GM23338 (cell line): ENCODE results near the gene NGFR. TPM values are rescaled to one million over a fixed set of nuclear protein-coding genes. Genes with fewer than 3 reads are reported as not detected.

Experiments
- ATAC-seq: fragments of 200-7000 bp; cut with Tn5 transposase; 3 replicates; pipeline ENCODE4 v1.9.1; 2020
- DNase-seq: peaks from one replicate; pipeline ENCODE4 v3.0.0-alpha.2; 2015; ENCODE audit warnings: low spot score
- H2AFZ ChIP-seq: fragments of 200-600 bp; sonication (generic); 2 replicates; pipeline ENCODE4 v1.8.0; 2016; ENCODE audit warnings: antibody characterized with exemption, mild to moderate bottlenecking, moderate library complexity
- H3F3A ChIP-seq: fragments of 200-600 bp; sonication (generic); replicated peaks from 2 replicates; pipeline ENCODE4 v1.8.0; 2017; ENCODE audit warnings: antibody characterized with exemption, mixed run types, low read depth
- H3K27ac ChIP-seq: fragments of 200-600 bp; sonication (generic); 2 replicates; pipeline ENCODE4 v1.6.1; 2016; ENCODE audit warnings: low read depth
- H3K27me3 ChIP-seq: fragments of 200-600 bp; sonication (generic); 2 replicates; pipeline ENCODE4 v1.8.0; 2016; ENCODE audit warnings: mild to moderate bottlenecking, mixed run types, moderate library complexity; ENCODE audit not compliant: insufficient read depth
- H3K36me3 ChIP-seq: fragments of 200-600 bp; sonication (generic); 2 replicates; pipeline ENCODE4 v1.8.0; 2016; ENCODE audit warnings: mild to moderate bottlenecking; ENCODE audit not compliant: insufficient read depth
- H3K4me1 ChIP-seq: fragments of 200-600 bp; sonication (generic); 2 replicates; pipeline ENCODE4 v1.8.0; 2016; ENCODE audit warnings: mild to moderate bottlenecking, moderate library complexity; ENCODE audit not compliant: insufficient read depth
- H3K4me2 ChIP-seq: fragments of 200-600 bp; sonication (generic); 2 replicates; pipeline ENCODE4 v1.7.1; 2017; ENCODE audit warnings: mixed run types
- H3K4me3 ChIP-seq: fragments of 200-600 bp; sonication (generic); 2 replicates; pipeline ENCODE4 v1.6.1; 2016; ENCODE audit warnings: mixed run types
- H3K79me2 ChIP-seq: fragments of 200-600 bp; sonication (generic); replicated peaks from 2 replicates; pipeline ENCODE4 v1.8.0; 2017; ENCODE audit warnings: mild to moderate bottlenecking; ENCODE audit not compliant: insufficient read depth
- H3K9me2 ChIP-seq: fragments of 200-600 bp; sonication (generic); 2 replicates; pipeline ENCODE4 v1.8.0; 2017; ENCODE audit not compliant: insufficient read depth
- H4K20me1 ChIP-seq: fragments of 200-600 bp; sonication (generic); replicated peaks from 2 replicates; pipeline ENCODE4 v1.8.0; 2017; ENCODE audit warnings: mild to moderate bottlenecking; ENCODE audit not compliant: insufficient read depth
- H3K27ac Mint-ChIP-seq: 2 replicates; pipeline ENCODE4 v1.8.0; 2020; ENCODE audit warnings: inconsistent platforms, mild to moderate bottlenecking, moderate library complexity, mixed read lengths
- H3K27me3 Mint-ChIP-seq: 3 replicates; pipeline ENCODE4 v1.8.0; 2022; ENCODE audit warnings: low read depth, mild to moderate bottlenecking, moderate library complexity, mixed read lengths, inconsistent platforms; ENCODE audit not compliant: insufficient read depth, poor library complexity
- H3K36me3 Mint-ChIP-seq: 3 replicates; pipeline ENCODE4 v1.8.0; 2021; ENCODE audit warnings: low read depth, mild to moderate bottlenecking, inconsistent platforms, moderate library complexity, mixed read lengths
- H3K4me1 Mint-ChIP-seq: 3 replicates; pipeline ENCODE4 v1.8.0; 2020; ENCODE audit warnings: mild to moderate bottlenecking, inconsistent platforms, mixed read lengths
- H3K4me3 Mint-ChIP-seq: 3 replicates; pipeline ENCODE4 v1.8.0; 2021; ENCODE audit warnings: moderate library complexity, mild to moderate bottlenecking, inconsistent platforms, mixed read lengths
- H3K9me3 Mint-ChIP-seq: 3 replicates; pipeline ENCODE4 v1.8.0; 2020; ENCODE audit warnings: moderate library complexity, mild to moderate bottlenecking, inconsistent platforms, mixed read lengths
- CREB1 ChIP-seq: fragments of 250-450 bp; sonication (Bioruptor Pico); IDR thresholded peaks from 2 replicates; pipeline ENCODE4 v1.5.0; 2020; ENCODE audit warnings: low read depth, mild to moderate bottlenecking, moderate library complexity
- EZH2 ChIP-seq: fragments of 200-600 bp; sonication (generic); IDR thresholded peaks from one replicate; pipeline ENCODE4 v1.8.0; 2017; ENCODE audit warnings: antibody characterized with exemption, mild to moderate bottlenecking, low read depth; ENCODE audit not compliant: unreplicated experiment
- EZH2phosphoT487 ChIP-seq: fragments of 200-600 bp; sonication (generic); IDR thresholded peaks from one replicate; pipeline ENCODE4 v1.8.1; 2018; ENCODE audit warnings: antibody characterized with exemption; ENCODE audit not compliant: unreplicated experiment
- JUNB ChIP-seq: IDR thresholded peaks from one replicate; pipeline ENCODE4 v1.6.1; 2016; ENCODE audit warnings: antibody characterized with exemption; ENCODE audit not compliant: unreplicated experiment
- NANOG ChIP-seq: IDR thresholded peaks from 2 replicates; pipeline ENCODE4 v1.6.1; 2016; ENCODE audit warnings: antibody characterized with exemption, borderline replicate concordance
- POLR2AphosphoS5 ChIP-seq: IDR thresholded peaks from 2 replicates; pipeline ENCODE4 v1.6.1; 2016; ENCODE audit warnings: antibody characterized with exemption, low read depth
- STAT1 ChIP-seq: IDR thresholded peaks from one replicate; pipeline ENCODE4 v1.6.1; 2016; ENCODE audit warnings: antibody characterized with exemption; ENCODE audit not compliant: unreplicated experiment
- ZNF114 ChIP-seq: fragments of 250-450 bp; sonication (Bioruptor Pico); IDR thresholded peaks from 2 replicates; pipeline ENCODE4 v1.5.0; 2020; ENCODE audit warnings: mild to moderate bottlenecking, moderate library complexity
- ZNF331 ChIP-seq: fragments of 250-450 bp; sonication (Bioruptor Pico); IDR thresholded peaks from 2 replicates; pipeline ENCODE4 v1.5.0; 2020; ENCODE audit warnings: low read depth, mild to moderate bottlenecking, moderate library complexity
- polyA plus RNA-seq: library from polyadenylated mRNA; unstranded; fragments of >200 nt; fragmentation: Nextera tagmentation; extraction: Ambion mirVana; gene quantifications from 2 replicates; pipeline ENCODE4 v1.2.1, GENCODE V29; 2016
- total RNA-seq: library from RNA; depleted of rRNA; stranded (reverse); fragments of >200 nt; shearing (Covaris generic); gene quantifications from 2 replicates; pipeline ENCODE4 v1.2.3, GENCODE V29; 2014
- TF ChIP-seq, protein P1 (sequence below): IDR thresholded peaks from one replicate; pipeline ENCODE4 v1.6.1; 2018; ENCODE audit warnings: antibody characterized with exemption; ENCODE audit not compliant: unreplicated experiment
- TF ChIP-seq, protein P2 (sequence below): fragments of 250-450 bp; sonication (Bioruptor Pico); IDR thresholded peaks from 2 replicates; pipeline ENCODE4 v1.5.0; 2020; ENCODE audit warnings: mild to moderate bottlenecking, moderate library complexity
- TF ChIP-seq, protein P3 (sequence below), 2 experiments: fragments of 200-600 bp in 1 of 2; sonication (generic) in 1 of 2; conservative IDR thresholded peaks; 2 replicates each; pipeline versions ENCODE4 v1.5.1 to v1.6.1; 2016 to 2017; ENCODE audit warnings: antibody characterized with exemption in 2 of 2, low read depth in 2 of 2, mild to moderate bottlenecking in 2 of 2, moderate library complexity in 1 of 2
- TF ChIP-seq, protein P4 (sequence below): IDR thresholded peaks from 2 replicates; pipeline ENCODE4 v1.6.1; 2016; ENCODE audit warnings: antibody characterized with exemption

The NGFR gene
- total and polyA plus RNA-seq, 2 experiments from 2014 or later, result 2.8 to 6.9 TPM

DNA sequence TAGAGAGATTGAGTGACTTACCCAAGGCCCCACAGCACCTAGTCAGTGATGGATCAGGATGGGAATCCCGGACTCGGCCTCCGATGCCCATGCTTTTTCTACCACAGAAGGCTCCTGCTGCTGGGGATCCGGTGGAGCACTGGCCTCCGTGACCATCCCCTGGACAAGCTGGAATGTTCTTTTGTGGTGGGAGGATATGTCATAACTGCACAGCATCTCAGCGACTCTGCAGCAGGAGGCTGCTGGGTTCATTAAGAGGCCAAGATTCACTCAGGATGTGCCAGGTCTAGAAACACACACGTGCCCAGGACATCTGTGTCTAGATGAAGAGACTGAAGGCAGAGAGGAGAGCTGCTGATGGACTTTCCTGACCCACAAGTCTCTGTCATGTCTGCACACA, 34.7 kb upstream of the NGFR start:
- no peak overlapping the region for H3K27ac ChIP-seq
- no peaks in the 10 kb centered on the region for H3K36me3 ChIP-seq
- H3K79me2 ChIP-seq, result no peaks in the 10 kb centered on the region
- no peaks in the 10 kb centered on the region for H3F3A ChIP-seq
- H3K4me3 Mint-ChIP-seq, result no peak overlapping the region
- no peaks in the 10 kb centered on the region for H3K27me3 ChIP-seq
- no peaks in the 10 kb centered on the region for H3K9me2 ChIP-seq
- no peak overlapping the region for H2AFZ ChIP-seq
- no peak for DNase-seq
- H3K9me3 Mint-ChIP-seq, result peaks cover 6% of the 10 kb centered on the region; the same call in 2 of the 3 replicates
- H3K4me3 ChIP-seq, result no peak overlapping the region
- H3K4me1 Mint-ChIP-seq, result peaks cover 27% of the 10 kb centered on the region
- H3K4me2 ChIP-seq, result no peak overlapping the region
- TF ChIP-seq, protein P1, sequence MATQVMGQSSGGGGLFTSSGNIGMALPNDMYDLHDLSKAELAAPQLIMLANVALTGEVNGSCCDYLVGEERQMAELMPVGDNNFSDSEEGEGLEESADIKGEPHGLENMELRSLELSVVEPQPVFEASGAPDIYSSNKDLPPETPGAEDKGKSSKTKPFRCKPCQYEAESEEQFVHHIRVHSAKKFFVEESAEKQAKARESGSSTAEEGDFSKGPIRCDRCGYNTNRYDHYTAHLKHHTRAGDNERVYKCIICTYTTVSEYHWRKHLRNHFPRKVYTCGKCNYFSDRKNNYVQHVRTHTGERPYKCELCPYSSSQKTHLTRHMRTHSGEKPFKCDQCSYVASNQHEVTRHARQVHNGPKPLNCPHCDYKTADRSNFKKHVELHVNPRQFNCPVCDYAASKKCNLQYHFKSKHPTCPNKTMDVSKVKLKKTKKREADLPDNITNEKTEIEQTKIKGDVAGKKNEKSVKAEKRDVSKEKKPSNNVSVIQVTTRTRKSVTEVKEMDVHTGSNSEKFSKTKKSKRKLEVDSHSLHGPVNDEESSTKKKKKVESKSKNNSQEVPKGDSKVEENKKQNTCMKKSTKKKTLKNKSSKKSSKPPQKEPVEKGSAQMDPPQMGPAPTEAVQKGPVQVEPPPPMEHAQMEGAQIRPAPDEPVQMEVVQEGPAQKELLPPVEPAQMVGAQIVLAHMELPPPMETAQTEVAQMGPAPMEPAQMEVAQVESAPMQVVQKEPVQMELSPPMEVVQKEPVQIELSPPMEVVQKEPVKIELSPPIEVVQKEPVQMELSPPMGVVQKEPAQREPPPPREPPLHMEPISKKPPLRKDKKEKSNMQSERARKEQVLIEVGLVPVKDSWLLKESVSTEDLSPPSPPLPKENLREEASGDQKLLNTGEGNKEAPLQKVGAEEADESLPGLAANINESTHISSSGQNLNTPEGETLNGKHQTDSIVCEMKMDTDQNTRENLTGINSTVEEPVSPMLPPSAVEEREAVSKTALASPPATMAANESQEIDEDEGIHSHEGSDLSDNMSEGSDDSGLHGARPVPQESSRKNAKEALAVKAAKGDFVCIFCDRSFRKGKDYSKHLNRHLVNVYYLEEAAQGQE, result no peak
- TF ChIP-seq POLR2AphosphoS5 (no peak), EZH2phosphoT487 (no peak), EZH2 (no peak), ZNF331 (no peak), JUNB (no peak), CREB1 (CRISPR knock-in tag) (no peak), ZNF114 (CRISPR knock-in tag) (no peak), NANOG (no peak), STAT1 (no peak)
- TF ChIP-seq, protein P2, sequence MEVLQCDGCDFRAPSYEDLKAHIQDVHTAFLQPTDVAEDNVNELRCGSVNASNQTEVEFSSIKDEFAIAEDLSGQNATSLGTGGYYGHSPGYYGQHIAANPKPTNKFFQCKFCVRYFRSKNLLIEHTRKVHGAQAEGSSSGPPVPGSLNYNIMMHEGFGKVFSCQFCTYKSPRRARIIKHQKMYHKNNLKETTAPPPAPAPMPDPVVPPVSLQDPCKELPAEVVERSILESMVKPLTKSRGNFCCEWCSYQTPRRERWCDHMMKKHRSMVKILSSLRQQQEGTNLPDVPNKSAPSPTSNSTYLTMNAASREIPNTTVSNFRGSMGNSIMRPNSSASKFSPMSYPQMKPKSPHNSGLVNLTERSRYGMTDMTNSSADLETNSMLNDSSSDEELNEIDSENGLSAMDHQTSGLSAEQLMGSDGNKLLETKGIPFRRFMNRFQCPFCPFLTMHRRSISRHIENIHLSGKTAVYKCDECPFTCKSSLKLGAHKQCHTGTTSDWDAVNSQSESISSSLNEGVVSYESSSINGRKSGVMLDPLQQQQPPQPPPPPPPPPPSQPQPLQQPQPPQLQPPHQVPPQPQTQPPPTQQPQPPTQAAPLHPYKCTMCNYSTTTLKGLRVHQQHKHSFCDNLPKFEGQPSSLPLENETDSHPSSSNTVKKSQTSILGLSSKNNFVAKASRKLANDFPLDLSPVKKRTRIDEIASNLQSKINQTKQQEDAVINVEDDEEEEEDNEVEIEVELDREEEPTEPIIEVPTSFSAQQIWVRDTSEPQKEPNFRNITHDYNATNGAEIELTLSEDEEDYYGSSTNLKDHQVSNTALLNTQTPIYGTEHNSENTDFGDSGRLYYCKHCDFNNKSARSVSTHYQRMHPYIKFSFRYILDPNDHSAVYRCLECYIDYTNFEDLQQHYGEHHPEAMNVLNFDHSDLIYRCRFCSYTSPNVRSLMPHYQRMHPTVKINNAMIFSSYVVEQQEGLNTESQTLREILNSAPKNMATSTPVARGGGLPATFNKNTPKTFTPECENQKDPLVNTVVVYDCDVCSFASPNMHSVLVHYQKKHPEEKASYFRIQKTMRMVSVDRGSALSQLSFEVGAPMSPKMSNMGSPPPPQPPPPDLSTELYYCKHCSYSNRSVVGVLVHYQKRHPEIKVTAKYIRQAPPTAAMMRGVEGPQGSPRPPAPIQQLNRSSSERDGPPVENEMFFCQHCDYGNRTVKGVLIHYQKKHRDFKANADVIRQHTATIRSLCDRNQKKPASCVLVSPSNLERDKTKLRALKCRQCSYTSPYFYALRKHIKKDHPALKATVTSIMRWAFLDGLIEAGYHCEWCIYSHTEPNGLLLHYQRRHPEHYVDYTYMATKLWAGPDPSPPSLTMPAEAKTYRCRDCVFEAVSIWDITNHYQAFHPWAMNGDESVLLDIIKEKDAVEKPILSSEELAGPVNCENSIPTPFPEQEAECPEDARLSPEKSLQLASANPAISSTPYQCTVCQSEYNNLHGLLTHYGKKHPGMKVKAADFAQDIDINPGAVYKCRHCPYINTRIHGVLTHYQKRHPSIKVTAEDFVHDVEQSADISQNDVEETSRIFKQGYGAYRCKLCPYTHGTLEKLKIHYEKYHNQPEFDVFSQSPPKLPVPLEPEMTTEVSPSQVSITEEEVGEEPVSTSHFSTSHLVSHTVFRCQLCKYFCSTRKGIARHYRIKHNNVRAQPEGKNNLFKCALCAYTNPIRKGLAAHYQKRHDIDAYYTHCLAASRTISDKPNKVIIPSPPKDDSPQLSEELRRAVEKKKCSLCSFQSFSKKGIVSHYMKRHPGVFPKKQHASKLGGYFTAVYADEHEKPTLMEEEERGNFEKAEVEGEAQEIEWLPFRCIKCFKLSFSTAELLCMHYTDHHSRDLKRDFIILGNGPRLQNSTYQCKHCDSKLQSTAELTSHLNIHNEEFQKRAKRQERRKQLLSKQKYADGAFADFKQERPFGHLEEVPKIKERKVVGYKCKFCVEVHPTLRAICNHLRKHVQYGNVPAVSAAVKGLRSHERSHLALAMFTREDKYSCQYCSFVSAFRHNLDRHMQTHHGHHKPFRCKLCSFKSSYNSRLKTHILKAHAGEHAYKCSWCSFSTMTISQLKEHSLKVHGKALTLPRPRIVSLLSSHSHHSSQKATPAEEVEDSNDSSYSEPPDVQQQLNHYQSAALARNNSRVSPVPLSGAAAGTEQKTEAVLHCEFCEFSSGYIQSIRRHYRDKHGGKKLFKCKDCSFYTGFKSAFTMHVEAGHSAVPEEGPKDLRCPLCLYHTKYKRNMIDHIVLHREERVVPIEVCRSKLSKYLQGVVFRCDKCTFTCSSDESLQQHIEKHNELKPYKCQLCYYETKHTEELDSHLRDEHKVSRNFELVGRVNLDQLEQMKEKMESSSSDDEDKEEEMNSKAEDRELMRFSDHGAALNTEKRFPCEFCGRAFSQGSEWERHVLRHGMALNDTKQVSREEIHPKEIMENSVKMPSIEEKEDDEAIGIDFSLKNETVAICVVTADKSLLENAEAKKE (CRISPR knock-in tag), result no peak
- TF ChIP-seq, protein P3, sequence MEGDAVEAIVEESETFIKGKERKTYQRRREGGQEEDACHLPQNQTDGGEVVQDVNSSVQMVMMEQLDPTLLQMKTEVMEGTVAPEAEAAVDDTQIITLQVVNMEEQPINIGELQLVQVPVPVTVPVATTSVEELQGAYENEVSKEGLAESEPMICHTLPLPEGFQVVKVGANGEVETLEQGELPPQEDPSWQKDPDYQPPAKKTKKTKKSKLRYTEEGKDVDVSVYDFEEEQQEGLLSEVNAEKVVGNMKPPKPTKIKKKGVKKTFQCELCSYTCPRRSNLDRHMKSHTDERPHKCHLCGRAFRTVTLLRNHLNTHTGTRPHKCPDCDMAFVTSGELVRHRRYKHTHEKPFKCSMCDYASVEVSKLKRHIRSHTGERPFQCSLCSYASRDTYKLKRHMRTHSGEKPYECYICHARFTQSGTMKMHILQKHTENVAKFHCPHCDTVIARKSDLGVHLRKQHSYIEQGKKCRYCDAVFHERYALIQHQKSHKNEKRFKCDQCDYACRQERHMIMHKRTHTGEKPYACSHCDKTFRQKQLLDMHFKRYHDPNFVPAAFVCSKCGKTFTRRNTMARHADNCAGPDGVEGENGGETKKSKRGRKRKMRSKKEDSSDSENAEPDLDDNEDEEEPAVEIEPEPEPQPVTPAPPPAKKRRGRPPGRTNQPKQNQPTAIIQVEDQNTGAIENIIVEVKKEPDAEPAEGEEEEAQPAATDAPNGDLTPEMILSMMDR (conservative IDR thresholded peaks at IDR 0.05; ENCODE audit: low read depth in 2 of 2), result no peak
- TF ChIP-seq, protein P4, sequence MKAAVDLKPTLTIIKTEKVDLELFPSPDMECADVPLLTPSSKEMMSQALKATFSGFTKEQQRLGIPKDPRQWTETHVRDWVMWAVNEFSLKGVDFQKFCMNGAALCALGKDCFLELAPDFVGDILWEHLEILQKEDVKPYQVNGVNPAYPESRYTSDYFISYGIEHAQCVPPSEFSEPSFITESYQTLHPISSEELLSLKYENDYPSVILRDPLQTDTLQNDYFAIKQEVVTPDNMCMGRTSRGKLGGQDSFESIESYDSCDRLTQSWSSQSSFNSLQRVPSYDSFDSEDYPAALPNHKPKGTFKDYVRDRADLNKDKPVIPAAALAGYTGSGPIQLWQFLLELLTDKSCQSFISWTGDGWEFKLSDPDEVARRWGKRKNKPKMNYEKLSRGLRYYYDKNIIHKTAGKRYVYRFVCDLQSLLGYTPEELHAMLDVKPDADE, result no peak
- no peak for ATAC-seq
- no peak overlapping the region for H3K27ac Mint-ChIP-seq
- peaks cover 8% of the 10 kb centered on the region for H3K27me3 Mint-ChIP-seq
- no peaks in the 10 kb centered on the region for H3K36me3 Mint-ChIP-seq
- H3K4me1 ChIP-seq, result peaks cover 12% of the 10 kb centered on the region
- no peaks in the 10 kb centered on the region for H4K20me1 ChIP-seq
